GM12874 (cell line): ENCODE measurements around the gene SEMA3G.

Source experiments
- CTCF ChIP-seq: IDR thresholded peaks from 2 replicates; pipeline ENCODE4 v1.5.1; 2011; ENCODE audit warnings: low read depth, mild to moderate bottlenecking, control low read depth, low read length, moderate library complexity; ENCODE audit not compliant: insufficient read depth

Gene SEMA3G

GRCh38 chr3:52407779-52408178, 37.1 kb downstream of the SEMA3G start:
- TF ChIP-seq CTCF = no peak

GRCh38 chr3:52406791-52407510, 38.0 kb downstream of the SEMA3G start:
- TF ChIP-seq CTCF = no peak

GRCh38 chr3:52406231-52406661, 38.7 kb downstream of the SEMA3G start:
- no peak for TF ChIP-seq CTCF

- TF ChIP-seq CTCF = no peak
These were observed 39.2 kb downstream of the SEMA3G start for GRCh38 chr3:52405601-52406110.

GRCh38 chr3:52405066-52405465, 39.8 kb downstream of the SEMA3G start:
- no peak for TF ChIP-seq CTCF

GRCh38 chr3:52404391-52404790, 40.5 kb downstream of the SEMA3G start:
- TF ChIP-seq CTCF = no peak

GRCh38 chr3:52403955-52404354, 40.9 kb downstream of the SEMA3G start:
- TF ChIP-seq CTCF = no peak
